GM12864 (cell line): ENCODE data around the gene SORCS2.

Experiments used
- DNase-seq: peaks from one replicate; pipeline ENCODE4 v3.0.0-alpha.2; 2011; ENCODE audit warnings: low read depth
- H3K4me3 ChIP-seq: 2 replicates; pipeline ENCODE4 v1.5.1; 2011; ENCODE audit warnings: mild to moderate bottlenecking, low read depth, low read length, control low read depth
- CTCF ChIP-seq: IDR thresholded peaks from 2 replicates; pipeline ENCODE4 v1.5.1; 2011; ENCODE audit warnings: low read depth, mild to moderate bottlenecking, moderate library complexity, low read length, control low read depth, inconsistent platforms; ENCODE audit errors: missing control alignments

SORCS2 gene

GRCh38 chr4:7778510-7779431, 586.4 kb downstream of the SORCS2 start:
- DNase-seq: no peak
- no peak overlapping the region for H3K4me3 ChIP-seq
- TF ChIP-seq CTCF: no peak

- DNase-seq: no peak
- no peak for TF ChIP-seq CTCF
- H3K4me3 ChIP-seq: no peak overlapping the region
Measured at GRCh38 chr4:7779432-7779768, 587.1 kb downstream of the SORCS2 start.

- TF ChIP-seq CTCF: no peak
Measured at GRCh38 chr4:7780751-7781348, 588.5 kb downstream of the SORCS2 start.

GRCh38 chr4:7781366-7781765, 589.0 kb downstream of the SORCS2 start:
- no peak overlapping the region for H3K4me3 ChIP-seq
- no peak for DNase-seq

More at GRCh38 chr4:7780751-7781348, 588.5 kb downstream of the SORCS2 start:
- DNase-seq: no peak
- no peak overlapping the region for H3K4me3 ChIP-seq

DNA sequence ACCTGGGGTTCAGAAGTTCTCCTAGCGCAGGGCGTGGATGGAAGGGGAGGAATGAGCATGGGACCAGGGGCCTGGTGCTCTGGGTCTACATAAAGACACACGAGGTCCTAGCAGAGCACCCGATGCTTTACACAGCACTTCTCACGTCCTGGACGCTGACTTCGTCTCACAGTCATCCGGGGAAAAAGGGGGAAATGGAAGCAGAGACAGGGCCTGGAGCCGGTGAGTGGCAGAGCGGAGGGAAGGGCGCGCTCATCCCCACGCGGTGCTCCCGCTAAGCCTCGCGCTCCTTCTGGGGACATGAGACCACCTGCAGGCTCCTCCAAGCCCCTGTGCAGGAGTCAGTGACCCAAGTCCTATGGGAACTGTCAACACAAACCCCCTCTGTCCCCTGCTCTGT, 589.7 kb downstream of the SORCS2 start:
- H3K4me3 ChIP-seq: no peak overlapping the region
- TF ChIP-seq CTCF: no peak
- no peak for DNase-seq

More at GRCh38 chr4:7781366-7781765, 589.0 kb downstream of the SORCS2 start:
- no peak for TF ChIP-seq CTCF

DNA sequence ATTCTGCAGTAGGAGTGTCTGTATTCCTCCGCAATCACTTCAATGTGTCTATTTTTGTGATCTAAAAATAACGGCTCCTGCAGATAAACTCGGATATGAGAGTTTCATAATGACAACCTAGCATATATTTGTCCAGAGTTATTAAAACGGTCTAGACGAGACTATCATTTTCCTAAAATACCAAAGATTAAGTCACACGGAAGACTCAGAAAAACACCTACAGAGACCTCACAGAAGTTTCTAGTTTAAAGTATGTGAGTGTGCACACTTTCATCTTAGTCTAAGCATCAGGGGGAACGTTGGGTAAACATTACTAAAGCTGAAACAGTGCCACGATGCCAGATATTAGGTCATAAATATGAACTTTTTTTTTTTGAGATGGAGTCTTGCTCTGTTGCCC, 590.4 kb downstream of the SORCS2 start:
- no peak for DNase-seq
- TF ChIP-seq CTCF: no peak
- no peak overlapping the region for H3K4me3 ChIP-seq
